Ramos (cell line): ENCODE data around the gene EID2.

Experiments
- in situ Hi-C: fragments of 300-500 bp; cut with MboI; formaldehyde crosslinking; loops from one replicate; pipeline ENCODE4 v1.14.3; 2022; ENCODE audit warnings: low sequenced_read_pairs; ENCODE audit not compliant: unreplicated experiment

Gene EID2

GRCh38 chr19:39540333-39540673, 342 bp upstream of the EID2 start:
- in situ Hi-C loops: loop anchor here (10.0 to 25.0 kb wide), 2 partner anchors 124 to 328 kb away; partner anchors contain the start of gene SYCN

GRCh38 chr19:39539165-39539517, 820 bp downstream of the EID2 start:
- in situ Hi-C loops: loop anchor here (10.0 to 25.0 kb wide), 2 partner anchors 327 to 424 kb away; partner anchors contain the start of gene SYCN

- in situ Hi-C loops: loop anchor here (10.0 to 25.0 kb wide), 2 partner anchors 321 to 419 kb away; partner anchors contain the start of gene SYCN
Observed at GRCh38 chr19:39533791-39534190, 6.2 kb downstream of the EID2 start.

GRCh38 chr19:39533003-39533512, 6.9 kb downstream of the EID2 start:
- in situ Hi-C loops: loop anchor here (10.0 to 25.0 kb wide), 2 partner anchors 321 to 418 kb away; partner anchors contain the start of gene SYCN

GRCh38 chr19:39532233-39533002, 7.5 kb downstream of the EID2 start, which contains the start of gene EID2B:
Gene EID2B (minus strand): TSS chr19:39532852. CDS start chr19:39532802, 50 bp downstream.
- in situ Hi-C loops: loop anchor here (10.0 to 25.0 kb wide), 2 partner anchors 320 to 418 kb away; partner anchors contain the start of gene SYCN

- in situ Hi-C loops: loop anchor here (10.0 to 25.0 kb wide), 2 partner anchors 320 to 417 kb away; partner anchors contain the start of gene SYCN
Observed at GRCh38 chr19:39531834-39532232, 8.1 kb downstream of the EID2 start.

- in situ Hi-C loops: loop anchor here (25.0 kb wide), 1 partner anchor 313 kb away; the partner anchor contains the start of gene SYCN
Observed at GRCh38 chr19:39525205-39525604, 14.8 kb downstream of the EID2 start.

- in situ Hi-C loops: no loop called here
Observed at GRCh38 chr19:39524495-39524894, 15.5 kb downstream of the EID2 start.

- in situ Hi-C loops: no loop called here
Observed at GRCh38 chr19:39520541-39521484, 19.1 kb downstream of the EID2 start.

- in situ Hi-C loops: no loop called here
Observed at GRCh38 chr19:39518975-39519374, 21.0 kb downstream of the EID2 start.

- in situ Hi-C loops: no loop called here
Observed at GRCh38 chr19:39518458-39518857, 21.5 kb downstream of the EID2 start.

GRCh38 chr19:39517432-39517831, 22.5 kb downstream of the EID2 start:
- in situ Hi-C loops: no loop called here

- in situ Hi-C loops: no loop called here
Observed at GRCh38 chr19:39516270-39516669, 23.7 kb downstream of the EID2 start.

- in situ Hi-C loops: no loop called here
Observed at GRCh38 chr19:39515551-39516191, 24.3 kb downstream of the EID2 start.

GRCh38 chr19:39514840-39515550, 25.0 kb downstream of the EID2 start, which contains the start of gene SELENOV:
Gene SELENOV (plus strand): TSS chr19:39515139. CDS start chr19:39515213, 74 bp downstream.
- in situ Hi-C loops: no loop called here

- in situ Hi-C loops: no loop called here
Observed at GRCh38 chr19:39512988-39513387, 27.0 kb downstream of the EID2 start.

GRCh38 chr19:39509233-39509632, 30.7 kb downstream of the EID2 start:
- in situ Hi-C loops: no loop called here

- in situ Hi-C loops: no loop called here
Observed at GRCh38 chr19:39508629-39509028, 31.3 kb downstream of the EID2 start.

GRCh38 chr19:39507715-39508364, 32.1 kb downstream of the EID2 start:
- in situ Hi-C loops: no loop called here
